CD14-positive monocyte (primary cell): ENCODE results near the gene CPEB4. TPM values are rescaled to one million over a fixed set of nuclear protein-coding genes. Genes with fewer than 3 reads are reported as not detected.

Source experiments
- DNase-seq, 3 donors: peaks; one replicate each; pipeline ENCODE4 v3.0.0-alpha.2; 2011 to 2022
- H2AFZ ChIP-seq: 2 replicates; pipeline ENCODE4 v1.6.0; 2012; ENCODE audit warnings: mild to moderate bottlenecking, low read depth, low read length, inconsistent platforms; ENCODE audit not compliant: insufficient read depth, poor library complexity, severe bottlenecking
- H3K27ac ChIP-seq, 2 donors: 1 replicate in 1 of 2; 2 replicates in 1 of 2; pipeline ENCODE4 v1.5.1; 2012 to 2013; ENCODE audit warnings: low read length in 2 of 2, control low read depth in 1 of 2, inconsistent platforms in 1 of 2, low read depth in 1 of 2, mild to moderate bottlenecking in 1 of 2
- H3K27me3 ChIP-seq, 2 donors: one replicate each; pipeline versions ENCODE4 v1.6.0 to v1.6.1; 2011 to 2013; ENCODE audit warnings: low read length in 2 of 2; ENCODE audit not compliant: control insufficient read depth in 2 of 2, insufficient read depth in 2 of 2
- H3K36me3 ChIP-seq, 2 donors: replicated peaks in 1 of 2; 1 replicate in 1 of 2; 2 replicates in 1 of 2; pipeline versions ENCODE4 v1.5.1 to v1.6.1; 2012 to 2013; ENCODE audit warnings: low read length in 2 of 2, control low read depth in 1 of 2, inconsistent platforms in 1 of 2, mild to moderate bottlenecking in 1 of 2; ENCODE audit not compliant: insufficient read depth in 2 of 2, control insufficient read depth in 1 of 2
- H3K4me1 ChIP-seq, 2 donors: 1 replicate in 1 of 2; 2 replicates in 1 of 2; pipeline versions ENCODE4 v1.5.1 to v1.6.1; 2012 to 2013; ENCODE audit warnings: low read length in 2 of 2, control low read depth in 1 of 2, inconsistent platforms in 1 of 2, mild to moderate bottlenecking in 1 of 2, moderate library complexity in 1 of 2; ENCODE audit not compliant: insufficient read depth in 2 of 2, control insufficient read depth in 1 of 2
- H3K4me2 ChIP-seq: replicated peaks from 2 replicates; pipeline ENCODE3; 2012; ENCODE audit warnings: low read length, moderate library complexity, mild to moderate bottlenecking; ENCODE audit not compliant: poor library complexity, severe bottlenecking; ENCODE audit errors: extremely low read depth
- H3K4me3 ChIP-seq, 3 experiments: fragments of 200-600 bp in 1 of 3; sonication (generic) in 1 of 3; replicated peaks in 1 of 3; 1 replicate in 2 of 3; 2 replicates in 1 of 3; pipeline ENCODE4 v1.5.1; 2011 to 2013; ENCODE audit warnings: low read length in 3 of 3, mild to moderate bottlenecking in 3 of 3, control low read depth in 2 of 3, low read depth in 2 of 3, inconsistent platforms in 1 of 3, moderate library complexity in 1 of 3
- H3K79me2 ChIP-seq: 2 replicates; pipeline ENCODE4 v1.6.0; 2012; ENCODE audit warnings: mild to moderate bottlenecking, control low read depth, inconsistent platforms, low read length, moderate library complexity; ENCODE audit not compliant: insufficient read depth
- H3K9ac ChIP-seq: 2 replicates; pipeline ENCODE4 v1.6.0; 2017; ENCODE audit warnings: low read length, mild to moderate bottlenecking; ENCODE audit not compliant: insufficient read depth, poor library complexity, severe bottlenecking
- H3K9me3 ChIP-seq, 2 donors: replicated peaks in 1 of 2; 1 replicate in 1 of 2; 2 replicates in 1 of 2; pipeline versions ENCODE4 v1.5.1 to v1.6.1; 2012 to 2013; ENCODE audit warnings: low read length in 2 of 2, control low read depth in 1 of 2; ENCODE audit not compliant: control insufficient read depth in 1 of 2, insufficient read depth in 1 of 2
- H4K20me1 ChIP-seq: 2 replicates; pipeline ENCODE4 v1.6.0; 2012; ENCODE audit warnings: mild to moderate bottlenecking, low read length, control low read depth, moderate library complexity; ENCODE audit not compliant: insufficient read depth
- H3K27ac Mint-ChIP-seq, 7 donors: one replicate each; pipeline ENCODE4 v1.8.0; 2020; ENCODE audit warnings: mild to moderate bottlenecking in 7 of 7, mixed read lengths in 7 of 7, moderate library complexity in 6 of 7, inconsistent platforms in 2 of 7
- H3K27me3 Mint-ChIP-seq, 3 donors: one replicate each; pipeline ENCODE4 v1.8.0; 2021 to 2022; ENCODE audit warnings: low read depth in 3 of 3, mild to moderate bottlenecking in 3 of 3, mixed read lengths in 3 of 3, moderate library complexity in 3 of 3, inconsistent platforms in 1 of 3
- H3K36me3 Mint-ChIP-seq, 2 donors: one replicate each; pipeline ENCODE4 v1.8.0; 2020; ENCODE audit warnings: mixed read lengths in 2 of 2, inconsistent platforms in 1 of 2, mild to moderate bottlenecking in 1 of 2
- H3K4me1 Mint-ChIP-seq: one replicate; pipeline ENCODE4 v1.8.0; 2020; ENCODE audit warnings: mild to moderate bottlenecking, mixed read lengths
- H3K4me3 Mint-ChIP-seq, 2 donors: one replicate each; pipeline ENCODE4 v1.8.0; 2020; ENCODE audit warnings: mild to moderate bottlenecking in 2 of 2, mixed read lengths in 2 of 2, moderate library complexity in 1 of 2
- H3K9me3 Mint-ChIP-seq, 7 donors: one replicate each; pipeline ENCODE4 v1.8.0; 2020 to 2022; ENCODE audit warnings: mixed read lengths in 7 of 7, mild to moderate bottlenecking in 6 of 7, moderate library complexity in 6 of 7, inconsistent platforms in 2 of 7
- CTCF ChIP-seq: fragments of 200-600 bp; IDR thresholded peaks from one replicate; pipeline ENCODE4 v1.8.0; 2022; ENCODE audit warnings: antibody characterized with exemption, mild to moderate bottlenecking
- WGBS: methylation state at CpG from one replicate; pipeline ENCODE4 v1.1.5; 2013; ENCODE audit warnings: missing lambda C conversion rate; ENCODE audit not compliant: insufficient coverage; 5-methylcytosine and 5-hydroxymethylcytosine counted together
- intact Hi-C, 2 donors: fragments of 100-400 bp; cut with micrococcal nuclease; formaldehyde crosslinking; loops; one replicate each; pipeline versions ENCODE4 v1.15.0 to v1.15.1; 2023
- polyA plus RNA-seq, 3 donors: library from polyadenylated mRNA; depleted of rRNA in 1 of 3; unstranded in 2 of 3; stranded (reverse) in 1 of 3; fragments of 300-500 nt in 2 of 3; fragments of >200 nt in 1 of 3; fragmentation: Illumina TruSeq in 2 of 3; gene quantifications; 1 replicate in 2 of 3; 2 replicates in 1 of 3; pipeline ENCODE4 v1.2.3, GENCODE V29; 2012 to 2021

Gene CPEB4
- polyA plus RNA-seq, 3 donors = 10.7 to 27.3 (median 13.9) TPM

- H3K27me3 Mint-ChIP-seq = peaks cover 0 to 1% (median 0%) of the 10 kb centered on the region in 3 donors
- peaks cover 24 to 32% of the 10 kb centered on the region in 2 donors for H3K36me3 Mint-ChIP-seq
Observed at GRCh38 chr5:173919443-173919842, 31.3 kb downstream of the CPEB4 start.

DNA sequence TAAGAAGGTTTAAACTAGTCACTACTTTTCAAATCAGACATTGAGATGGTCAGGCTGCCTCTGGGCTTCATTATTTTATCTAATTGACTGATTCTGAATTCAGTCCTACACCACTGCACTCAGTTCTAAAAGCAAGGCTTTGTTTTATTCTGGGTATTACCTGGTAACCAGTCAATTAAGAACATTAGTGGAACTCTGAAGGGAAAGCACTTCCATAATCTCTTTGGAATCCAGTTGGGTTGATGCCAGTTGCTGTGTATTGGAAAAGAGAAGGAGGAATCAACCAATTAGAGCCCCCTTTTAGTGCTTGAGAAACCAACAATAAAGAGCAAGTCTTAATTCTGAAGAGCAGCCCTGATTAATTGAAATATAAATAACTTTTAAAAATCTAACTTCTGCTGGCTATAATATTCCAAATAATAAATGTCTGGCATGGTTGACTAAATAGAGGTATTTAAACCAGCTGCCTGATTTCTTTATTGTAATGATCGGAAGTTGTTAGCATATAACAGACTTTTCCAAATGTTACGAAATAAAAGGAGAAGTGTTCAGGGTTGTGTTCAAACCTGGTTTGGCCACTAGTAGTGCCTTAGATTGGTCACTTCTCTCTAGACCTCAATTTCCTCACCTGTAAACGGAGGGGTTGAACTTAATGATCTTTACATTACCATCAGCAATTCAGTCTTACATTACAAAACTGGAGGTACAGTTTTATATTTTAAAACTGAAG, 32.0 kb downstream of the CPEB4 start:
- intact Hi-C loops = loop anchor here in 1 of 2 donors (5.0 kb wide), 1 partner anchor 33 kb away; the partner anchor contains the start of gene CPEB4
- Mint-ChIP-seq H3K4me3 (no peak overlapping the region), H3K27me3 (peaks cover 0 to 1% (median 0%) of the 10 kb centered on the region in 3 donors), H3K36me3 (peaks cover 29 to 35% of the 10 kb centered on the region in 2 donors), H3K9me3 (no peaks in the 10 kb centered on the region), H3K27ac (peak overlapping the region in 1 of 7 donors; percentile 96), H3K4me1 (peaks cover 26% of the 10 kb centered on the region)
- H3K27ac ChIP-seq = peak overlapping the region in 1 of 2 donors; percentile 77
- H3K9me3 ChIP-seq = no peaks in the 10 kb centered on the region
- peaks cover 54% of the 10 kb centered on the region for H4K20me1 ChIP-seq
- peak overlapping the region; percentile 53 for H3K4me2 ChIP-seq
- H3K4me3 ChIP-seq = peak overlapping the region in 1 of 3 experiments; percentile 61
- no CpG with 5 or more reads among the region's 3 CpGs for WGBS
- peaks cover 64 to 73% of the 10 kb centered on the region in 2 donors for H3K4me1 ChIP-seq
- H3K36me3 ChIP-seq = peaks cover 5 to 18% of the 10 kb centered on the region in 2 donors
- H3K79me2 ChIP-seq = peaks cover 90% of the 10 kb centered on the region
- no peak overlapping the region for H2AFZ ChIP-seq
- TF ChIP-seq CTCF = peak; percentile 33
- peak; percentile 35 to 81 (median 66) for DNase-seq
- H3K9ac ChIP-seq = no peak overlapping the region
- H3K27me3 ChIP-seq = no peaks in the 10 kb centered on the region

More at GRCh38 chr5:173919443-173919842, 31.3 kb downstream of the CPEB4 start:
- no peak for TF ChIP-seq CTCF
- Histone ChIP-seq H3K27ac (peak overlapping the region in 1 of 2 donors; percentile 77), H4K20me1 (peaks cover 54% of the 10 kb centered on the region), H3K36me3 (peaks cover 2 to 20% of the 10 kb centered on the region in 2 donors), H3K4me2 (peak overlapping the region; percentile 3), H3K4me3 (peak overlapping the region in 1 of 3 experiments; percentile 61), H3K79me2 (peaks cover 90% of the 10 kb centered on the region), H3K4me1 (peaks cover 59 to 67% of the 10 kb centered on the region in 2 donors), H3K9me3 (no peaks in the 10 kb centered on the region), H3K9ac (no peak overlapping the region), H2AFZ (no peak overlapping the region), H3K27me3 (no peaks in the 10 kb centered on the region)
- Mint-ChIP-seq H3K4me3 (no peak overlapping the region), H3K9me3 (no peaks in the 10 kb centered on the region), H3K4me1 (peaks cover 19% of the 10 kb centered on the region), H3K27ac (no peak overlapping the region)
- WGBS = no CpG with 5 or more reads among the region's 2 CpGs
- DNase-seq = peak in 1 of 3 donors; percentile 23
- intact Hi-C loops = no loop called here
